Measurements from ENCODE around the gene TMEM161A. TPM values are rescaled to one million over a fixed set of nuclear protein-coding genes. Genes with fewer than 3 reads are reported as not detected.

Gene TMEM161A
- total and polyA plus RNA-seq, 2 experiments from 2014 or later = 121 to 136 TPM

- no peak for TF ChIP-seq CTCF (IDR thresholded peaks at IDR 0.05; ENCODE audit: low read depth, low read length)
- Histone ChIP-seq H3K27ac (no peak overlapping the region), H3K27me3 (no peaks in the 10 kb centered on the region), H3K36me3 (no peaks in the 10 kb centered on the region), H3K4me3 (no peak overlapping the region), H3K4me1 (ENCODE audit: low read depth) (no peaks in the 10 kb centered on the region), H3K9me3 (ENCODE audit: low read depth) (no peaks in the 10 kb centered on the region)
- no peak for DNase-seq (ENCODE audit: low read depth in 1 of 2, low spot score in 1 of 2)
Observed at GRCh38 chr19:19160461-19161035, 22.3 kb upstream of the TMEM161A start.

- no peaks in the 10 kb centered on the region for H3K9me3 ChIP-seq (ENCODE audit: low read depth)
- H3K36me3 ChIP-seq = no peaks in the 10 kb centered on the region
- no peak for TF ChIP-seq CTCF (IDR thresholded peaks at IDR 0.05; ENCODE audit: low read depth, low read length)
- H3K27ac ChIP-seq = no peak overlapping the region
- H3K27me3 ChIP-seq = no peaks in the 10 kb centered on the region
- no peaks in the 10 kb centered on the region for H3K4me1 ChIP-seq (ENCODE audit: low read depth)
- H3K4me3 ChIP-seq = no peak overlapping the region
- no peak for DNase-seq (ENCODE audit: low read depth in 1 of 2, low spot score in 1 of 2)
Observed at GRCh38 chr19:19159534-19159933, 21.3 kb upstream of the TMEM161A start.

GRCh38 chr19:19157808-19158207 is 19.5 kb upstream of the TMEM161A start:
- H3K4me1 ChIP-seq (ENCODE audit: low read depth) = no peaks in the 10 kb centered on the region
- H3K4me3 ChIP-seq = no peak overlapping the region
- no peak for TF ChIP-seq CTCF (IDR thresholded peaks at IDR 0.05; ENCODE audit: low read depth, low read length)
- no peaks in the 10 kb centered on the region for H3K36me3 ChIP-seq
- no peaks in the 10 kb centered on the region for H3K27me3 ChIP-seq
- no peak for DNase-seq (ENCODE audit: low read depth in 1 of 2, low spot score in 1 of 2)
- no peak overlapping the region for H3K27ac ChIP-seq
- no peaks in the 10 kb centered on the region for H3K9me3 ChIP-seq (ENCODE audit: low read depth)

GRCh38 chr19:19155495-19156219 is 17.4 kb upstream of the TMEM161A start:
- no peaks in the 10 kb centered on the region for H3K4me1 ChIP-seq (ENCODE audit: low read depth)
- no peak overlapping the region for H3K27ac ChIP-seq
- no peak for DNase-seq (ENCODE audit: low read depth in 1 of 2, low spot score in 1 of 2)
- H3K36me3 ChIP-seq = no peaks in the 10 kb centered on the region
- no peaks in the 10 kb centered on the region for H3K27me3 ChIP-seq
- H3K9me3 ChIP-seq (ENCODE audit: low read depth) = no peaks in the 10 kb centered on the region
- H3K4me3 ChIP-seq = no peak overlapping the region
- no peak for TF ChIP-seq CTCF (IDR thresholded peaks at IDR 0.05; ENCODE audit: low read depth, low read length)

GRCh38 chr19:19154768-19155494 is 16.7 kb upstream of the TMEM161A start:
- Histone ChIP-seq H3K4me3 (no peak overlapping the region), H3K9me3 (ENCODE audit: low read depth) (no peaks in the 10 kb centered on the region), H3K27ac (no peak overlapping the region), H3K36me3 (no peaks in the 10 kb centered on the region), H3K27me3 (no peaks in the 10 kb centered on the region), H3K4me1 (ENCODE audit: low read depth) (no peaks in the 10 kb centered on the region)
- no peak for DNase-seq (ENCODE audit: low read depth in 1 of 2, low spot score in 1 of 2)
- TF ChIP-seq CTCF (IDR thresholded peaks at IDR 0.05; ENCODE audit: low read depth, low read length) = no peak

Measured in cardiac muscle cell (in vitro differentiated cells and primary cell).